Lower leg skin (tissue), 3 donors: ENCODE data around the gene RNPEP.

Experiments used
- CTCF ChIP-seq, 3 donors: fragments of 450-650 bp; IDR thresholded peaks; one replicate each; pipeline ENCODE4 v1.5.1; 2016; ENCODE audit warnings: antibody characterized with exemption in 3 of 3, mild to moderate bottlenecking in 3 of 3, moderate library complexity in 2 of 3
- POLR2A ChIP-seq, 2 donors: fragments of 450-650 bp; IDR thresholded peaks; one replicate each; pipeline ENCODE4 v1.6.1; 2016 to 2017; ENCODE audit warnings: antibody characterized with exemption in 2 of 2, mild to moderate bottlenecking in 1 of 2, moderate library complexity in 1 of 2

- TF ChIP-seq CTCF (IDR thresholded peaks at IDR 0.05) (no peak), POLR2A (IDR thresholded peaks at IDR 0.05) (no peak)
Observed at GRCh38 chr1:201964261-201964660, 18.2 kb upstream of the RNPEP start.
